Endothelial cell of hepatic sinusoid (primary cell): ENCODE measurements around the gene MCMBP.

ENCODE experiments used
- in situ Hi-C: cut with HindIII; loops from 2 replicates; pipeline ENCODE4 v1.10.0; 2017; ENCODE audit warnings: low sequenced_read_pairs

Gene MCMBP

GRCh38 chr10:119786117-119786769 lies 86.4 kb downstream of the MCMBP start:
- in situ Hi-C loops, result no loop called here

DNA sequence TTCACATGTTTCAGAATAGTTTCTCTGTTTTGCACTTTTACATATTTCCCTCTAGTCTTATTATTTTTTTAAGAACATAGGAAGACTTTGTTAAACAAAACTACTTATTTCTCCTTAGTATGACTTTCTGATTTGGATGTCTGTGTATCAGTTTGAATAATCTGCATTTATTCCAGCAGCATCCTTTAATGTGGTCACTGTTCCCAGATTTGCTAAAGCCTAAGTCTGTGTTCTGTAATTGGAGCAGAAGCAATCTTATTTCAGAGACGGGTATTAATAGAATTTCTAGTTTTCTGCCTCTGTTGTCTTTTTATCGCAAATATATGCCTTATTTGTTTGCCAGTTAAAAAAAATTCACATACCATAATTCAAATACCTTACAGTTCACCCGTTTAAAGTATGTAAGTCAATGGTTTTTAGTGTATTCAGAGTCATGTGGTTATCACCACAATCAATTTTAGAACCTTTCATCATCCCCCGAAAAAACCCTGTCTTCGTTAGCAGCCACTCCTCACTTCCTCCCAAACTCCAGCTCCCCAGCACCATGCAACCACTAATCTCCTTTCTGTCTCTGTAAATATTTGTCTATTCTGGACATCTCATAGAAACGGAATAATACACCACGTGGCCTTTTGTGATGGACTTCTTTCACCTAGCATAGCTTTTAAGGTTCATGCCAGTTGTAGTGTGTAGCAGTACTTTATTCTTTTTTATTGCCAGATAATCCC lies 88.1 kb downstream of the MCMBP start:
- in situ Hi-C loops, result no loop called here

GRCh38 chr10:119783665-119784027 lies 89.0 kb downstream of the MCMBP start:
- in situ Hi-C loops, result no loop called here

- in situ Hi-C loops, result no loop called here
Measured at GRCh38 chr10:119782981-119783664, 89.5 kb downstream of the MCMBP start.

DNA sequence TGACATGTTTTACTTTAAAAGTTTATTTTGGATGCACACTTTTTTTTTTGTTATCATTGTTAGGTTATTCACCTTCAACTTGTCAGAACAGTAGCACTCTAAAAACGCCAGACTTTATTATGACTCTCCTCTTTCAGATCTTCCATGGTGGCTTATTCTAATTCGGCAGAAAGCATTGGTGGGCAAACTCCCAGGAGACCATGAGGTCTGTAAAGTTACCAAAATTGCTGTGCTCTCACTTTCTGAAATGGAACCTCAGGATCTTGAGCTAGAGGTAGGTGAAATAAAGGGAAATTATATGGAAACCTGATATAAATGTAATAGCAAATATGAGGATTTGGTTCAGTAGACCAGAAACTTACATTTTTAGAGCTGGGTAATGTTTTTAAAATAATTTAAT lies 91.1 kb downstream of the MCMBP start:
- in situ Hi-C loops, result no loop called here

DNA sequence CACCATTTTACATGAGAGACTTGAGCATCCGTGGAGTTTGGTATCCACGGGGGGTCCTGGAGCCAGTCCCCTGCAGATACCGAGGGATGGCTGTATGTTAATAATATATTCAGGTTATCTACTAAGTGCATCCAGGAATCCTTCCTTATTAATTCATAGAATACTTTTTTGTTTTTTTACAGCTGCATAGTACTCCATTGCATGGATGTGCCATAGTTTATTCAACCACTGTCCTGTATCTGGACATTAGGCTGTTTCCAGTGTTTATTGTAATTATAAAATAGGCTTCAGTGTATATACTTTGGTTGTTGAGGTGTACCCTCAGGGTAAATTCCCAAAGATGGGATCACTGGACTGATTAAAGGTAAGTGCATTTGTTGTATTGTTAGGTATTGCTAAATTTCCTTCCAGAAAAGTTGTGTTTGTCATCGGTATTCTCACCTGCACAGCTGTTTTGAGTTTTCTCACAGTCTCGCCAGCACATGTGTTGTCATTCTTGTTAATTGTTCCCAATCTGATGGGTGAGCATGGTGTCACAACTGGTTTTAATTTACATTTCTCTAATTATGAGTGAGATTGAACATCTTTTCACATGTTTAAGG lies 91.7 kb downstream of the MCMBP start:
- in situ Hi-C loops, result no loop called here
